PFSK-1 (cell line): ENCODE results near the gene SUDS3.

Source experiments
- FOXP2 ChIP-seq: optimal IDR thresholded peaks from 2 replicates; pipeline ENCODE3; 2011; ENCODE audit warnings: borderline replicate concordance, control low read depth, inconsistent platforms; ENCODE audit not compliant: insufficient read depth; ENCODE audit errors: extremely low read length, extremely low read depth
- POLR2AphosphoS5 ChIP-seq: IDR thresholded peaks from 2 replicates; pipeline ENCODE4 v1.6.1; 2012; ENCODE audit warnings: low read depth, mild to moderate bottlenecking, control low read depth, low read length, moderate library complexity
- SIN3A ChIP-seq: IDR thresholded peaks from 2 replicates; pipeline ENCODE4 v1.6.1; 2012; ENCODE audit warnings: mild to moderate bottlenecking, low read length, moderate library complexity, borderline replicate concordance; ENCODE audit not compliant: insufficient read depth
- TAF1 ChIP-seq: IDR thresholded peaks from 2 replicates; pipeline ENCODE4 v1.6.1; 2012; ENCODE audit warnings: low read length, control low read depth, borderline replicate concordance; ENCODE audit not compliant: insufficient read depth
- TF ChIP-seq, protein P1 (sequence below), 2 experiments: IDR thresholded peaks; 2 replicates each; pipeline versions ENCODE4 v1.6.1 to v1.8.0; 2011 to 2012; ENCODE audit warnings: low read depth in 2 of 2, low read length in 2 of 2, control low read depth in 1 of 2, inconsistent platforms in 1 of 2, mild to moderate bottlenecking in 1 of 2, moderate library complexity in 1 of 2; ENCODE audit not compliant: insufficient read depth in 1 of 2

DNA sequence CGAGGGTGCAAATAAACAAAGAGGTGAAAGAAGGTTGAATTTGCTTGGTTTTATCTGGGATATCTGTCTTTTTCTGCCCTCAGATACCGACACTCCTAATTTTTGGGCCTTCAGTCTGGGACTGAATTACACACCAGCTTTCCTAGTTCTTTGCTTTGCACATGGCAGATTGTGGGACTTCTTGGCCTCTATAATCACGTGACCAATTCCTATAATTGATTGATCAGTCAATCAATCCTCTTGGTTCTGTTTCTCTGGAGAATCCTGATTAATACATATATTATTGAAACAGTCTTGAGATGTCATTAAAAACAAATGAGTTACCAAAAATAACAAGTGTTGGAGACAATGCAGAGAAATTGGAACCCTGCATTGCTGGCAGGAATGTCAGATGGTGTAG, 62.7 kb downstream of the SUDS3 start:
- no peak for TF ChIP-seq SIN3A
- TF ChIP-seq POLR2AphosphoS5: no peak
- no peak for TF ChIP-seq TAF1
- TF ChIP-seq, protein P1, sequence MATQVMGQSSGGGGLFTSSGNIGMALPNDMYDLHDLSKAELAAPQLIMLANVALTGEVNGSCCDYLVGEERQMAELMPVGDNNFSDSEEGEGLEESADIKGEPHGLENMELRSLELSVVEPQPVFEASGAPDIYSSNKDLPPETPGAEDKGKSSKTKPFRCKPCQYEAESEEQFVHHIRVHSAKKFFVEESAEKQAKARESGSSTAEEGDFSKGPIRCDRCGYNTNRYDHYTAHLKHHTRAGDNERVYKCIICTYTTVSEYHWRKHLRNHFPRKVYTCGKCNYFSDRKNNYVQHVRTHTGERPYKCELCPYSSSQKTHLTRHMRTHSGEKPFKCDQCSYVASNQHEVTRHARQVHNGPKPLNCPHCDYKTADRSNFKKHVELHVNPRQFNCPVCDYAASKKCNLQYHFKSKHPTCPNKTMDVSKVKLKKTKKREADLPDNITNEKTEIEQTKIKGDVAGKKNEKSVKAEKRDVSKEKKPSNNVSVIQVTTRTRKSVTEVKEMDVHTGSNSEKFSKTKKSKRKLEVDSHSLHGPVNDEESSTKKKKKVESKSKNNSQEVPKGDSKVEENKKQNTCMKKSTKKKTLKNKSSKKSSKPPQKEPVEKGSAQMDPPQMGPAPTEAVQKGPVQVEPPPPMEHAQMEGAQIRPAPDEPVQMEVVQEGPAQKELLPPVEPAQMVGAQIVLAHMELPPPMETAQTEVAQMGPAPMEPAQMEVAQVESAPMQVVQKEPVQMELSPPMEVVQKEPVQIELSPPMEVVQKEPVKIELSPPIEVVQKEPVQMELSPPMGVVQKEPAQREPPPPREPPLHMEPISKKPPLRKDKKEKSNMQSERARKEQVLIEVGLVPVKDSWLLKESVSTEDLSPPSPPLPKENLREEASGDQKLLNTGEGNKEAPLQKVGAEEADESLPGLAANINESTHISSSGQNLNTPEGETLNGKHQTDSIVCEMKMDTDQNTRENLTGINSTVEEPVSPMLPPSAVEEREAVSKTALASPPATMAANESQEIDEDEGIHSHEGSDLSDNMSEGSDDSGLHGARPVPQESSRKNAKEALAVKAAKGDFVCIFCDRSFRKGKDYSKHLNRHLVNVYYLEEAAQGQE (IDR thresholded peaks at IDR 0.05; ENCODE audit: insufficient read depth in 1 of 2, low read depth in 2 of 2, low read length in 2 of 2): no peak
- no peak for TF ChIP-seq FOXP2
